ENCODE data around the gene HOXC10. TPM values are rescaled to one million over a fixed set of nuclear protein-coding genes. Genes with fewer than 3 reads are reported as not detected.

The HOXC10 gene
- total and polyA plus RNA-seq, 2 of the 8 experiments (the other 6 are each of a cell fraction or from before 2014, with no cell fraction given), result not detected

GRCh38 chr12:53980104-53980801, 4.7 kb upstream of the HOXC10 start:
- Histone ChIP-seq H3K9ac (replicated peaks in 1 of 4; ENCODE audit: extremely low read depth in 1 of 4, low read depth in 3 of 4, low read length in 3 of 4) (no peak overlapping the region), H3K4me1 (replicated peaks in 1 of 4; ENCODE audit: control insufficient read depth in 3 of 4, insufficient read depth in 4 of 4, low read length in 3 of 4) (peaks cover 0 to 3% (median 1%) of the 10 kb centered on the region in 4 experiments; a peak in 4 of 7 replicates), H3K79me2 (ENCODE audit: control insufficient read depth in 1 of 2, insufficient read depth in 2 of 2, low read length in 2 of 2) (no peaks in the 10 kb centered on the region), H2AFZ (ENCODE audit: low read length) (no peak overlapping the region), H3K23me2 (ENCODE audit: low read depth, low read length) (no peaks in the 10 kb centered on the region; the same call in 1 of the 2 replicates), H2BK20ac (ENCODE audit: low read length) (no peak overlapping the region), H2BK120ac (replicated peaks; ENCODE audit: low read depth, low read length) (no peak overlapping the region), H3K4me3 (ENCODE audit: extremely low read depth in 1 of 4, insufficient read depth in 2 of 4, low read depth in 3 of 4, low read length in 4 of 4) (no peak overlapping the region), H3K27me3 (replicated peaks in 1 of 4; ENCODE audit: control insufficient read depth in 3 of 4, extremely low read depth in 1 of 4, insufficient read depth in 3 of 4, low read length in 3 of 4) (peaks cover 91 to 99% (median 97%) of the 10 kb centered on the region in 4 experiments), H3K9me3 (ENCODE audit: insufficient read depth in 2 of 2, low read depth in 1 of 2, low read length in 1 of 2) (peaks cover 0 to 2% of the 10 kb centered on the region in 2 experiments; a peak in 1 of 4 replicates), H3K4ac (replicated peaks; ENCODE audit: insufficient read length, low read depth, low read length) (no peak overlapping the region), H3K27ac (ENCODE audit: low read depth, low read length) (no peak overlapping the region), H3K36me3 (ENCODE audit: control insufficient read depth in 2 of 4, insufficient read depth in 4 of 4, low read length in 3 of 4) (peaks cover 0 to 4% (median 0%) of the 10 kb centered on the region in 4 experiments; a peak in 1 of 8 replicates), H4K20me1 (replicated peaks in 1 of 2; ENCODE audit: control insufficient read depth in 1 of 2, insufficient read depth in 2 of 2, low read length in 2 of 2) (peaks cover 19 to 20% of the 10 kb centered on the region in 2 experiments), H4K91ac (replicated peaks; ENCODE audit: insufficient read length, low read length) (no peak overlapping the region), H2AK5ac (ENCODE audit: low read depth, low read length) (peak overlapping the region; percentile 33; the same call in 1 of the 2 replicates), H4K5ac (ENCODE audit: insufficient read length, low read depth, low read length) (no peak overlapping the region), H2BK15ac (ENCODE audit: low read length) (no peak overlapping the region), H3K18ac (ENCODE audit: extremely low read depth, low read length) (no peak overlapping the region), H3K4me2 (ENCODE audit: insufficient read depth in 1 of 2, low read depth in 2 of 2, low read length in 2 of 2) (no peak overlapping the region), H3K23ac (ENCODE audit: insufficient read length) (no peak overlapping the region), H2BK12ac (ENCODE audit: low read depth, low read length) (no peak overlapping the region), H4K8ac (ENCODE audit: extremely low read depth, insufficient read depth, low read length) (no peak overlapping the region), H3K56ac (replicated peaks; ENCODE audit: insufficient read length, low read depth, low read length) (no peak overlapping the region), H3K14ac (ENCODE audit: insufficient read length) (no peak overlapping the region), H2BK5ac (ENCODE audit: low read depth, low read length) (no peak overlapping the region), H3K79me1 (ENCODE audit: low read depth, low read length) (no peaks in the 10 kb centered on the region)
- no peak for DNase-seq (ENCODE audit: low read depth in 1 of 2, low spot score in 2 of 2)
- ChIA-PET POLR2A (ENCODE audit: partially characterized antibody) (no interaction called here), CTCF (ENCODE audit: partially characterized antibody) (interaction anchor here (0.6 to 2.4 kb wide), 6 partner anchors 8 to 236 kb away, joined by 3 to 7 read pairs (median 3); no protein-coding TSS in a partner anchor)
- 27% methylated on average over 7 of the region's 7 CpGs; no CpG with 5 or more reads in 1 of the 2 experiments for WGBS, 2 experiments (ENCODE audit: extremely low coverage in 1 of 2, insufficient coverage in 1 of 2, insufficient read length in 1 of 2, insufficient replicate concordance in 2 of 2, low coverage in 1 of 2, low lambda C conversion rate in 2 of 2, missing lambda C conversion rate in 1 of 2)
- FAIRE-seq, result no peak
- TF ChIP-seq RNF2 (IDR thresholded peaks at IDR 0.05; ENCODE audit: borderline replicate concordance, low read depth, low read length, missing control alignments, poor library complexity, severe bottlenecking) (no peak), SP2 (IDR thresholded peaks at IDR 0.05; ENCODE audit: low read length) (no peak), EZH2 (IDR thresholded peaks at IDR 0.05; ENCODE audit: low read depth, low read length, severe bottlenecking) (peak; percentile 82), RXRA (IDR thresholded peaks at IDR 0.05; ENCODE audit: insufficient read depth, low read depth, low read length) (no peak), RAD21 (IDR thresholded peaks at IDR 0.05 in 1 of 2, conservative IDR thresholded peaks at IDR 0.05 in 1 of 2; ENCODE audit: low read depth in 2 of 2, low read length in 2 of 2) (no peak), MAX (IDR thresholded peaks at IDR 0.05) (no peak), SUZ12 (IDR thresholded peaks at IDR 0.05; ENCODE audit: low read length) (peak; percentile 19; the same call in 1 of the 2 replicates)
